HG02678 (cell line): Measurements from ENCODE around the gene AURKAIP1.
"Not testable (repeated sequence)": the region's sequence is repeated elsewhere in the genome, so short reads cannot be mapped to it uniquely, and the experiment has no call there.

ENCODE experiments used
- ATAC-seq: cut with Tn5 transposase; IDR thresholded peaks from one replicate; pipeline ENCODE4 v1.9.1; 2021; ENCODE audit warnings: mild to moderate bottlenecking, moderate library complexity; ENCODE audit not compliant: unreplicated experiment

AURKAIP1 gene

GRCh38 chr1:1374929-1375662 lies at the start of gene AURKAIP1:
AURKAIP1 (minus strand) TSS chr1:1375207; CDS start chr1:1374756, 451 bp downstream.
- peak; percentile 87 for ATAC-seq

DNA sequence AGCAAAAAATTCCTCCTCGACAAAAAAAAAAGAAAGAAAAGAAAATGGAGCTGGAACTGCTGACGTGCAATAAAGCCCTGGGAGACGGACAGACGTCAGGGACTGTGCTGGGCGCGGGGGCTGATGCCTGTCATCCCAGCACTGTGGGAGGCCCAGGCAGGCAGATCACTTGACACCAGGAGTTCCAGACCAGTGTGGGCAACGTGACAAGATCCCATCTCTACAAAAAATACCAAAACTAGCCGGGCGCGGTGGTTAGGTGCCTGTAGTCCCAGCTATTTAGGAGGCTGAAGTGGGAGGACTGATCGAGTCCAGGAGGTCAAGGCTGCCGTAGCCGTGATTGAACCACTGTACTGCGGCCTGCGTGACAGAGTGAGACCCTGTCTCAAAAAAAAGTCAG lies 49.7 kb upstream of the AURKAIP1 start:
- ATAC-seq: no peak

- no peak for ATAC-seq
These were observed 48.2 kb upstream of the AURKAIP1 start for GRCh38 chr1:1423245-1423597.

DNA sequence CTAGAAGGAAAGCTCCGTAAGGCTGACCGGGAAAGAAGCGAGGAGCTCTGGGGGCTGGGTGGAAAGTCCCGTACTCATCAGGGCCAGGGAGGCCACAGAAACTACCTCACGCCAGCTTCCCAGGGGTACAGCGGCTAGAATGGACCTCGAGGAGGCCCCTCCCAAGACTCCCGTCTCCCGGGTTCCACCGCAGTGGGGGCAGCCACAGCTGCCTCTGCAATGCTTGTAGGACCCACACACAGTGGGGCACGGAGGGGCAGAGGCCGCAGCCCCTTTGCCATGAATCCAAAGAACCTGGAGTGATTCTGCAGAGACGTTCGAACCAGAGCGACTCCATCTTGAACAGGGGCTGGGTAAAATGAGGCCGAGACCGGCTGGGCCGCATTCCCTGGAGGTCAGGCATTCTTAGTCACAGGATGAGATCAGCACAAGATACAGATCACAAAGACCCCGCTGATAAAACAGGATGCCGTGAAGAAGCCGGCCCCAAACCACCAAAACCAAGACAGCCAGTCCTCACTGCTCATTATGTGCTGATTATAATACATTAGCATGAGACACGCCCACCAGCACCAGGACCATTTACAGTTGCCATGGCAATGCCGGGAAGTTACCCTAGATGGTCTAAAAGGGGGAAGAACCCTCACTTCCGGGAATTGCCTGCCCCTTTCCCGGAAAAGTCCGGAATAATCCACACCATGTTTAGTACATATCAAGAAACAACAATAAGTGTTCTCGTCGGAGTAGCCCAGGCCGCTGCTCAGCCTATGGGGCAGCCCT lies 47.6 kb upstream of the AURKAIP1 start:
- no peak for ATAC-seq

DNA sequence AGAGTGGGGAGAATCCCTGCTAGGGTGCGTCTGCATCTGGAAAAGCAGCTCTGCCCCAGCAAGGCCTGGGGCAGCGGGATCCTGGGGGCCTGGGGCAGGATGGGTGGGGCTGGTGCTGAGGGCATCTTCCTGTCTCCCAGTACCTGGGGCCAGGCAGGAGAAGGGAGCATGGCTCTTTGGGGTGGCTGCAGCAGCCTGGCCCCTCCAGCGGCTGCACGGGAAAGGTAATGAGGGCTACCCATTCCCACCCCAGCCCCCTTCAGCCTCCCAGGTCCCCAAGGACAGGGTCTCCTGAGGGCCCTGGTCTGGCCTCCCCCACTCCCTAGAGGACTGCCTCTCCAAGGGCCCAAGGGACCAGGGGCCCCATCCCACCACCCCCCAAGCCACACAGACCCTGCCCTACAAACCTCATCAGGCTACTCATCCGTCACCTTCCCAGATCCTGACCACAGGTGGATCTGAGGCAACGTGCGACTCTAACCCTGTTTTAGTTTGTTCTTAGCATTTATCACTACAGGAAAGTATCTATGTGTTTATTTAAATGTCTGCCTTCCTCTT lies 47.0 kb upstream of the AURKAIP1 start:
- no peak for ATAC-seq

DNA sequence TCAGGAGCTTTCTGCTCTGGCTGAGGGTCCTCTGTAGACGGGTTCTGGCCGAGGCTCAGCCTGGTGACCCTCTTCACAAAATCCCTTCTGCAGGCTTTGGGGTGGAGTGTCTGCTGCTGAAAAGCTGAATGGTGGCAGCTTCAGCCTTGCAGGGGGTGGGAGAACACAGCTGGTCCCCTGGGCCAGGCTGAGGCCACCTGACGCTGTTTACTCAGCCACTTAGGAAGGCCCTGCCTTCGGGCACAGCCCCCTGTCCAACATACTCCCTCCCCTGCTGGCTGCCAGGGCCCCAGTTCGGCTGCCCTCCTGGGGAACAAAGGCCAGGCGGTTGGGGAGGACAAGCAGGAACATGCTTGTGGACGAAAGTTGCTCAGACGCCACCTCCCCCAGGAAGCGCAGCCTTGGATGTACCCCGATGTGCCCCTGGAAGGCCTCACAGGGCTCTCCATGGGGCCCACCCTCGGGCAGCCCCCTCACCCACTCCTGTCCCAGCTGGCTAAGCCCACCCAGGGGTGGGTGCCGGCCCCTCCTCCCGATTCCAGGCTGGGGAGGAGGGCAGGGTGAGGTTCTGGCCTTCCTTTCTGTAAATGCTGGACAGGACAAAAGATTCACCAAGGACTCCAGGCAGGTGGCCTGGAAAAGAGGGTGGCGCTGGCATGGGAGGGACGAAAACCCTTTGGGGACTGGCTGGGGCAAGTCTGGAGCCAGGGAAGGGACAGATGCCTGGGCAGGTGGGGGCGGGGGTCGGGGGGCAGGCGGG lies 46.3 kb upstream of the AURKAIP1 start, which contains the start of gene ANKRD65:
Gene ANKRD65 (minus strand): TSS at position 130 of the 760 bp plus-strand sequence. CDS start 271 bp downstream, outside the sequence.
- no peak for ATAC-seq

DNA sequence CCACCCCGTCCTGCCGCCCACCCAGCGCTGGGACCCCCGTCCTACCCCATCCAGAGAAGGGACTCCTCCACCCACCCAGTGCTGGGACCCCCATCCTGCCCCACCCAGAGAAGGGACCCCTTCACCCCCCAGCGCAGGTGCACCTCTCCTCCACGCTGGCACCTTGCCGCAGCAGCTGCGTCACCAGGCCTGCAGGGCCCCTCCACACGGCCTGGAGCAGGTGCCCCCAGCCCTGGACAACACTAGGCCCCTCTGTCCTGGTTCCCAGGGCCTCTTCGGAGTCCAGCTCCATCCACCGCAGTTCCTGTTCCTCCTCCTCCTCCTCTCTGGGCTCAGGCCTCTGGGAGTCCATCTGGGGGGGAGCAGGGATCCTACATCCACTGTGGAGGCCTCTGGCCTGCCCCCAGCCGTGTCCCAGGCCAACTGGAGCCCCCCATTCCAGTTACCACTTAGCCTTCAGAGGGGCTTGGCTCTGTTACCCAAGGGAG lies 45.7 kb upstream of the AURKAIP1 start:
- ATAC-seq: no peak

GRCh38 chr1:1419813-1420653 lies 45.0 kb upstream of the AURKAIP1 start:
- ATAC-seq: no peak

GRCh38 chr1:1419363-1419812 lies 44.4 kb upstream of the AURKAIP1 start:
- ATAC-seq: no peak

DNA sequence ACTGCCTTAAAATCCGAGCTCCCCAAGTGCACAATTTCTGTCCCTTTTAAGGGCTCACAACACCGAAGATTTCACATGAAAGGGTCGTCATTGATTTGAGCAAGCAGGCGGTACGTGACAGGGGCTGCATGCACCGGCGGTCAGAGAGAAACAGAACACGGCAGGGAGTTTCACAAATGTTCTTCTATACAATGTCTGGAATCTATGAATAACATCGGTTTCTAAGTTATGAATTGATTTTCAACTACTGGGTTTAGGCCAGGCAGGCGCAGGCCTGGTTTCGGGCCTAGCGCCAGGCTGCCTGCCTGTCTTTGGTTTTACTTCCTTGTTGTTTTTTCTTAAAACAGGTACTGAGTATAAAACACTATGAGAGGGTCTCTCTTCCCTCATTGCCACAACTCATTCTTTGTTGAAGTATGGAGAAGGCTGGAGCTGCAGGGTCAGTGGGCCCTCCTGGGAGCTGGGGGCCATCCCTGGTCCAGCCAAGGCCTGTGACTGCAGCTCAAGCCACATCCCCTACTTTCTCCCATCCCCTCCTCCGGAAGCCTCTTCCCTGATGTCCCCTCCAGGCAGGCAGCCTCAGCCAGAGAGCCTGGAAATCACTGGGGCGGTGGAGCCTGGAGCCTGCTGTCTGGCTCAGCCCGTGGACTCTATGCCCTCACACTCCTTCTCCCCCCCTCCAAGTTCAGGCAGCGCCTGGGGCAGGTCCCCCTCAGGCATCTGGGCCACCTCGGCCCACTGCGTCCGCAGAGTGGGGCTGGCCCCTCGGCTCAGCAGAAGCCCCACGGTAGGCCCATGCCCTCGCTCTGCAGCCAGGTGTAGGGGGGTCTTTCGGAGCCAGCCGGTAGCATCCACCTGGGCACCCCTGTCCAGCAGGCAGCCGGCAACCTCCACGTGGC lies 43.7 kb upstream of the AURKAIP1 start:
- no peak for ATAC-seq

DNA sequence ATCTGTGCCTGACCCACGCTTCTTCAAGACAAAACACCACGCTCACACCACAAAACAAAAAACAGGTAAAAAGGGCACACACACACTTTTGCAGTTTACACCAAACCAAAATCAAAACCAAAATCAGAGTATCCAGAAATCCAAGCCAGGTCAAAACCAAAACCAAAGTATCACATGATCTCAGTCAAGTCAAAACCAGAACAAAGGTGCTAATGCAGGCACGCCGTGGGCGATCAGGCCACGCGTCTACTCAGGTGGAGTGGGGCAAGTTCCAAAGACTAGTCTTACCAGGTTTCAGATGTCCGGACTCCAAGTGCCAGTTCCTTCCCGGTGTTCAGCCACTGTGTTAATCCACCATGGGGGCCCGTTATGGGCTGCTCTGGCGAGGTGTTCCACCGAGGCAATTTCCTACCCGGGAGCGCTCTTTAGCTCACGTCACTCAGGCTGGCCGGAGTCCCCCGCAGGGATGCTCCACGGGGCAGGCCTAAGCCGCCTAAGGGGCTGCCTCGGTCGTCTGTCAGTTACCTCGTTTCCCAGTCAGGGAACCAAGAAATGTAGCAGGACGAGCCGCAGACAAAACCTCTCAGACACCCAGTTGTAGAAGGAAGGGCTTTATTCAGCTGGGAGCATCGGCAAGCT lies 42.9 kb upstream of the AURKAIP1 start:
- not testable (repeated sequence) for ATAC-seq

DNA sequence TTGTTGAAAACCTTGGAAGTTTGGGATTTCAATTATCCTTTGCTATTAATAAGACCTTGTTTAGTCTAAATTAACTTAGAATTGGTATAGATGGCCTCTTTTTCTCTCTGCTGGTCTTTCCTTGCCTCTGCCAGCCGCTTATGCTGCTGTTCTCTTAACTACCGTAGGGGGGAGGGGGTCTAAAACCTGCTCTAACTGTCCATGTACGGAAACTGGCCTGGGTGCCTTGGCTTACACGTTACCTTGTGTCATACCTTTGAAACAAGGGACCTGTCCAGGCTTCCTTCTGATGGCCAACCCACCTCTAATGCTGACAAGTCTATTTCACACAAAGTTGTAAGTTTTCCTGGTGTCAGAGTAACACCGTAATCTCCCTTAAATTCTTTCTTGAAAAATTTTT lies 42.4 kb upstream of the AURKAIP1 start:
- not testable (repeated sequence) for ATAC-seq

- ATAC-seq: no peak
These were observed 40.7 kb upstream of the AURKAIP1 start for GRCh38 chr1:1415751-1416150.

GRCh38 chr1:1412311-1412902 lies 37.4 kb upstream of the AURKAIP1 start:
- not testable (repeated sequence) for ATAC-seq

GRCh38 chr1:1411626-1412025 lies 36.6 kb upstream of the AURKAIP1 start:
- no peak for ATAC-seq

GRCh38 chr1:1410238-1410637 lies 35.2 kb upstream of the AURKAIP1 start:
- ATAC-seq: not testable (repeated sequence)

DNA sequence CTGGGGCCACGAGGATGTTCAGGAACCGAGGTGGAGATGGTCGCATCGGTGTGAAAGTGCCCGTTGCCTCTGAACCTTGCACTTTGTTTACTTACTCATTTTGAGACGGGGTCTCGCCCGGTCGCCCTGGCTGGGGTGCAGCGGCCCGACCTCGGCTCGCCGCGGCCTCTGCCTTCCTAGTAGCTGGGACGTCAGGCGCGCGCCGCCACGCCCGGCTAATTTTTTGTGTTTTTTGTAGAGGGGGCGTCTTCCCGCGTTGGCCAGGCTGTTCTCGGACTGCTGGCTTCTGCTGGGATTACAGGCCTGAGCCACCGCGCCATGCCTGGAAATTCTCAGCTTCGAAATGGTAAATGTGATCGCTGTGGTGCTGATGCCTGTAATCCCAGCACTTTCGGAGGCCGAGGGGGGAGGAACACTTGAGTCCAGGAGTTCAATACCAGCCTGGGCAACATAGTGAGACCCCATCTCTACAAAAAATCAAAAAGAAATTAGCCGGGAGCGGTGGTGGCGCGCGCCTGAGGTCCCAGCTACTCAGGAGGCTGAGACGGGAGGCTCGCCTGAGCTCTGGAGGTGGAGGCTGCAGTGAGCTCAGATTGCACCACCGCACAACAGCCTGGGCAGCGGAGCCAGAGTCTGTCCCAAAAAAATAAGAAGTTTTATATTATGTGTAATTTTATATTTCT lies 32.8 kb upstream of the AURKAIP1 start:
- peak; percentile 16 for ATAC-seq
